PFSK-1 (cell line): Measurements from ENCODE around the gene PHKG2.
A peak's percentile ranks its signal among the peaks of the same experiment; 100 is the strongest.

Source experiments
- FOXP2 ChIP-seq: optimal IDR thresholded peaks from 2 replicates; pipeline ENCODE3; 2011; ENCODE audit warnings: borderline replicate concordance, control low read depth, inconsistent platforms; ENCODE audit not compliant: insufficient read depth; ENCODE audit errors: extremely low read length, extremely low read depth
- POLR2AphosphoS5 ChIP-seq: IDR thresholded peaks from 2 replicates; pipeline ENCODE4 v1.6.1; 2012; ENCODE audit warnings: low read depth, mild to moderate bottlenecking, control low read depth, low read length, moderate library complexity
- REST ChIP-seq, 2 experiments: IDR thresholded peaks; 2 replicates each; pipeline versions ENCODE4 v1.6.1 to v1.8.0; 2011 to 2012; ENCODE audit warnings: low read depth in 2 of 2, low read length in 2 of 2, control low read depth in 1 of 2, inconsistent platforms in 1 of 2, mild to moderate bottlenecking in 1 of 2, moderate library complexity in 1 of 2; ENCODE audit not compliant: insufficient read depth in 1 of 2
- SIN3A ChIP-seq: IDR thresholded peaks from 2 replicates; pipeline ENCODE4 v1.6.1; 2012; ENCODE audit warnings: mild to moderate bottlenecking, low read length, moderate library complexity, borderline replicate concordance; ENCODE audit not compliant: insufficient read depth
- TAF1 ChIP-seq: IDR thresholded peaks from 2 replicates; pipeline ENCODE4 v1.6.1; 2012; ENCODE audit warnings: low read length, control low read depth, borderline replicate concordance; ENCODE audit not compliant: insufficient read depth

Gene PHKG2

DNA sequence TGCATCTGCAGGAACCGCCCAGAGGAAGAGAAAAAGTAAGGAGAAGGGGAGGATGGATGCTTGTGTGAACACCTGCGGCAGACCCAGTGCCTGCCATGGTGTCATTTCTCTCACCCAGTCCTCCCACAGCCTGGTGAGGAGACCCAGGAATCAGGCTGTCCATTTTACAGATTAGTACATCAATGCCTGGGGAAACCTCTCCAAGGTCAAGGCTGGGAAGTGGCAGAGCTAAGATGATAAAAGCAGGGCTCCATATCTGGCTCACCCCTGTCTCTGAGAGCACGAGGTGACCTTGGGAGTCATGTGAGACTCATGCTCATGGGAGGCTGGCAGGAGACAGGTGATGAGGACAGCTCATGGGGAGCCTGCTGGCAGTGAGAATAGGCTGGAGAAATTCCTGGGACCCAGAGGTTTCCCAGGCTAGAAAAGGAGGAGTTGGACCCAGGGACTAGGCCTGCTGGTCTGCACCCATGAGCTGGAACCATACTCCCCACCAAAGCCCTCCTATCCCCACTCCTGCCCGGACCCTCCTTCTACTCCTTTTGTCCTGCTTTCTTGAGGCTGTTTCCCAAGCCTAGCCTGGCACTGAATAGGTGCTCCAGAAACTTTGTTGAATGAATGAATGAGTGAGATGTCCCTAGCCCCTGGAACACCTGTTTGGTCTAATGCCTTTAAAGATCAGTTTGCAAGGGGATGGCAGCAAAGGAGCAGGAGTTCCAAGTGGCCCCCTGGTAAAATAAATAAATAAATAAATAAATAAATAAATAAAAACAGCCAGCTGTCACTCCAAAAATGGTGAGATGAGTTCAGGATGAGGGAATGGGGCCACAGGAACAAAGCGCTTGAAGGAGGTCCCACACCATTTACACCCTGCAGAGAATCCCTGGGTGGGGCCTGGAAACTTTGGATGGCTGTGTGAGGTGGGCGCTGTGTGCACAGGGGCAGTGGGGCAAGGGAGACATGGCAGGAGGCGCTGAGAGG, 37.2 kb downstream of the PHKG2 start:
- TF ChIP-seq SIN3A (no peak), TAF1 (no peak), FOXP2 (no peak), POLR2AphosphoS5 (no peak), REST (IDR thresholded peaks at IDR 0.05; ENCODE audit: insufficient read depth in 1 of 2, low read depth in 2 of 2, low read length in 2 of 2) (no peak)

- TF ChIP-seq POLR2AphosphoS5 (peak; percentile 13; the same call in 1 of the 2 replicates), TAF1 (no peak)
Measured at GRCh38 chr16:30786115-30786935, 38.1 kb downstream of the PHKG2 start.

DNA sequence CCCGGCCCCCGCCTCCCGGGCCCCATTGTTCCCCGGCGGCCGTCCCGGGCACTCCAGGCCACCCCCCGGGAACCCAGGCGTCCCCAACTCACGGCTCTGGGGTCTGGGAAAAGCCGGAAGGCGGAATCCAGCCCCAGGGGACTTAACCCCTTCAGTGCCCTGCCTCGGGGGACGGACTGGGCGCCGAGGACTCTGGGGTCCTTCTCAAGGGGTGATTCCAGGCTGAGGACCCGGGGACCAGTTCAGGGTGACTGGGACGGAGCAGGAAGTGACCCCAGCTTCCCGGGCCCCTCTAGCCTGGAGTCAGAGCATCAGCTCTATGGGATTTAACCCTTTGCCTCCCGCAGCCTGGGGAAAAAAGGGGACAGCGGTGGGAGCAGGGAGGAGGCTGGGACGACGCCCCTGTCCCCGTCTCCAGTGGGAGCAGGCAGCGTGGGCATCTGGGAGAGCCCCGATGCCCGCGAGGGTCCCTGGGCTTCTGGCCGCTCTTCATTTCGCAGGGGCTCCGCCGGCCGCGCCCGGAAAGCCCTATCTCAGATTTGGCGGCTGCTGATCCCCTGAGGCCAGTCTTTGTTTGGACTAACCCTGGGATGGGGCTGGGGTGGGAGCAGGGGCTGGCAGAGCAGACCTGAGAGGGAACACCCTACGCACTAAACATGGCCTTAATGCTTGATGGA, 38.8 kb downstream of the PHKG2 start, which contains the start of gene ZNF629:
TSS of gene ZNF629 (minus strand) at position 270 of the 677 bp plus-strand sequence. CDS start 2,723 bp downstream, outside the sequence.
- TF ChIP-seq FOXP2, result no peak
- no peak; the same call in 1 of the 2 replicates for TF ChIP-seq POLR2AphosphoS5
- peak; percentile 63; the same call in 1 of the 2 replicates for TF ChIP-seq SIN3A
- TF ChIP-seq TAF1, result peak; percentile 77; the same call in 1 of the 2 replicates
- no peak for TF ChIP-seq REST (IDR thresholded peaks at IDR 0.05; ENCODE audit: insufficient read depth in 1 of 2, low read depth in 2 of 2, low read length in 2 of 2)

DNA sequence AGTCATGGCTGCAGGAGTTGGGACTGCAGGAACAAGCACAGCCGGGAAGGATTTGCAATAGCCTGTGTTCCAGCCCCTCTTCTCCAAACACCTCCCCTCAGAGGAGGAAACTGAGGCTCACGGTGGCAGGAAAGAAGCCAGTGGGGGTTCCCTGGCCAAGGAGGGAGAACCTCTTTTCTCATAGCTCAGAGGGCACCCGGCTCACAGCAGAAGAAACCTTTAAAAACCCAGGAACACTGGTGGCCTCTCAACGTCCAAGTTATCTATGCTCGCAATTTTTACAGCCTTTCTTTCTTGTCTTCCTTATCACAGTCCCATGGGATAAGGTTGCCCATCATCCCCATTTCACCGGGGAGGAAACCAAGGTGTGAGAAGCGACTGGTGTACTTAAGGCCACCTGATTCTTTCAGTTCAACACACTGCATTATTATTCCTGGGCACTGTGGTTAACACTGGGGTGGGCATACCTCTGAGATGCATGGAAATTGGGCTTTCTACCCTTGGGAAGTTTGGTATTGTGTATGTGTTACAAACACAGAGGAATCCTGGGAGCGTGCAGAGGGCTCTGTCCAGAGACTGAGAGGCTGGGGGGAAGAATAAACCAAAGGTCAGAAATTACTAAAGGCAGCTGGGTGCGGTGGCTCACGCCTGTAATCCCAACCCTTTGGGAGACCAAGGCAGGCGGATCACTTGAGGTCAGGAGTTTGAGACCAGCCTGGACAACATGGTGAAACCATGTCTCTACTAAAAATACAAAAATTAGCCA, 39.6 kb downstream of the PHKG2 start:
- no peak for TF ChIP-seq TAF1
- no peak for TF ChIP-seq POLR2AphosphoS5
- no peak for TF ChIP-seq REST (IDR thresholded peaks at IDR 0.05; ENCODE audit: insufficient read depth in 1 of 2, low read depth in 2 of 2, low read length in 2 of 2)
- no peak for TF ChIP-seq SIN3A
- no peak for TF ChIP-seq FOXP2
